Neural cell (in vitro differentiated cells): Measurements from ENCODE around the gene CAPN10. TPM values are rescaled to one million over a fixed set of nuclear protein-coding genes. Genes with fewer than 3 reads are reported as not detected.

Source experiments
- H2AFZ ChIP-seq: fragments of 200-600, 300-800 bp; sonication (generic), shearing (Covaris generic); 2 replicates; pipeline ENCODE4 v1.6.0; 2014; ENCODE audit warnings: low read depth, mild to moderate bottlenecking, antibody characterized with exemption, low read length, moderate library complexity
- H3F3A ChIP-seq: fragments of 200-600 bp; shearing (Covaris generic); 2 replicates; pipeline ENCODE4 v1.6.1; 2016; ENCODE audit warnings: mild to moderate bottlenecking, moderate library complexity, mixed read lengths, antibody characterized with exemption, low read length; ENCODE audit not compliant: insufficient read depth, poor library complexity, severe bottlenecking
- H3K27ac ChIP-seq: fragments of 200-600, 300-800 bp; sonication (generic), shearing (Covaris generic); 2 replicates; pipeline ENCODE4 v1.5.1; 2014; ENCODE audit warnings: mild to moderate bottlenecking, low read length, moderate library complexity
- H3K27me3 ChIP-seq: fragments of 300-800, 200-600 bp; sonication (generic), shearing (Covaris generic); 2 replicates; pipeline ENCODE4 v1.6.0; 2014; ENCODE audit warnings: mild to moderate bottlenecking, low read depth, low read length, moderate library complexity; ENCODE audit not compliant: insufficient read depth
- H3K36me3 ChIP-seq: fragments of 300-800, 200-600 bp; sonication (generic), shearing (Covaris generic); 2 replicates; pipeline ENCODE4 v1.5.1; 2014; ENCODE audit warnings: mild to moderate bottlenecking, antibody characterized with exemption, low read length, moderate library complexity; ENCODE audit not compliant: insufficient read depth
- H3K4me2 ChIP-seq: fragments of 300-800, 200-600 bp; sonication (generic), shearing (Covaris generic); 2 replicates; pipeline ENCODE4 v1.6.0; 2014; ENCODE audit warnings: mild to moderate bottlenecking, low read length
- H3K4me3 ChIP-seq: fragments of 300-800, 200-600 bp; sonication (generic), shearing (Covaris generic); 2 replicates; pipeline ENCODE4 v1.5.1; 2014; ENCODE audit warnings: mild to moderate bottlenecking, low read length, moderate library complexity
- H3K79me2 ChIP-seq: fragments of 200-600 bp; shearing (Covaris generic); replicated peaks from 2 replicates; pipeline ENCODE4 v1.6.0; 2014; ENCODE audit warnings: mild to moderate bottlenecking, low read length, moderate library complexity; ENCODE audit not compliant: insufficient read depth
- H3K9ac ChIP-seq: fragments of 300-800, 200-600 bp; sonication (generic), shearing (Covaris generic); 2 replicates; pipeline ENCODE4 v1.6.1; 2016; ENCODE audit warnings: mild to moderate bottlenecking, low read length, mixed read lengths
- H3K9me2 ChIP-seq: fragments of 200-600 bp; shearing (Covaris generic); 2 replicates; pipeline ENCODE4 v1.6.1; 2016; ENCODE audit warnings: mild to moderate bottlenecking, low read length, mixed read lengths; ENCODE audit not compliant: insufficient read depth
- H3K9me3 ChIP-seq: fragments of 200-600, 300-800 bp; sonication (generic), shearing (Covaris generic); 2 replicates; pipeline ENCODE4 v1.6.1; 2016; ENCODE audit warnings: mild to moderate bottlenecking, mixed run types, low read length, moderate library complexity, mixed read lengths
- H4K20me1 ChIP-seq: fragments of 200-600 bp; shearing (Covaris generic); 2 replicates; pipeline ENCODE4 v1.6.1; 2016; ENCODE audit warnings: mild to moderate bottlenecking, mixed run types; ENCODE audit not compliant: insufficient read depth
- CTCF ChIP-seq: fragments of 450-650 bp; IDR thresholded peaks from 2 replicates; pipeline ENCODE4 v1.5.1; 2014; ENCODE audit warnings: antibody characterized with exemption, mild to moderate bottlenecking, moderate library complexity; ENCODE audit not compliant: poor library complexity, severe bottlenecking
- EP300 ChIP-seq: fragments of 450-650 bp; conservative IDR thresholded peaks from 2 replicates; pipeline ENCODE4 v1.6.1; 2014; ENCODE audit warnings: antibody characterized with exemption, mild to moderate bottlenecking, moderate library complexity; ENCODE audit not compliant: poor library complexity, severe bottlenecking
- EZH2 ChIP-seq: fragments of 200-600, 300-800 bp; shearing (Covaris generic), sonication (generic); IDR thresholded peaks from 2 replicates; pipeline ENCODE4 v1.6.1; 2014; ENCODE audit warnings: antibody characterized with exemption, low read length, borderline replicate concordance, mild to moderate bottlenecking; ENCODE audit not compliant: insufficient read depth, poor library complexity, severe bottlenecking
- MXI1 ChIP-seq: fragments of 450-650 bp; conservative IDR thresholded peaks from 2 replicates; pipeline ENCODE4 v1.6.1; 2014; ENCODE audit warnings: antibody characterized with exemption, mild to moderate bottlenecking; ENCODE audit not compliant: poor library complexity, severe bottlenecking
- POLR2AphosphoS5 ChIP-seq: IDR thresholded peaks from 2 replicates; pipeline ENCODE4 v1.6.1; 2012
- RAD21 ChIP-seq: fragments of 450-650 bp; conservative IDR thresholded peaks from 2 replicates; pipeline ENCODE4 v1.6.1; 2014; ENCODE audit warnings: antibody characterized with exemption, mild to moderate bottlenecking, moderate library complexity
- SMC3 ChIP-seq: fragments of 450-650 bp; conservative IDR thresholded peaks from 2 replicates; pipeline ENCODE4 v1.6.1; 2014; ENCODE audit warnings: antibody characterized with exemption, mild to moderate bottlenecking, moderate library complexity; ENCODE audit not compliant: poor library complexity
- TAF1 ChIP-seq: IDR thresholded peaks from 2 replicates; pipeline ENCODE4 v1.6.1; 2012; ENCODE audit warnings: low read depth
- polyA plus RNA-seq: library from polyadenylated mRNA; depleted of rRNA; stranded (reverse); fragments of >200 nt; gene quantifications from 2 replicates; pipeline ENCODE4 v1.2.3, GENCODE V29; 2014
- TF ChIP-seq, protein P1 (sequence below): IDR thresholded peaks from 2 replicates; pipeline ENCODE4 v1.6.1; 2012; ENCODE audit warnings: borderline replicate concordance

The CAPN10 gene
- polyA plus RNA-seq, 1 donor from 2014 or later, result 120 TPM

DNA sequence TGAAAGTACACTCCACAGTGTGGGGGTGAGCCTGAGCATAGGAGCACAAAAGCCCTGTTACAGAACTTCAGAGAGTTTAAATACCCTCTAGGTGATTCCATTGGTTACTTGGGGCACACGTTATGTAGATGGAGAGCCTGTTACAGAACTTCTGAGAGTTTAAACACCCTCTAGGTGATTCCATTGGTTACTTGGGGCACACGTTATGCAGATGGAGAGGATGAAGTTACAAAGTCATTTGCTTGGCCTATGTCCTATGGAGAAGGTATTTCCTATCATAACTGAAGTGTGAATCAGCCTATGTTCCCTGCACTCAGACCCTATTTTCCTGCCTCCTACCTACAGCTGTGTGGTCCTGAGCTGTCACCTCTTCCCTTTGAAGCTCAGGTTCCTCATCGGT, 3.8 kb upstream of the CAPN10 start:
- Histone ChIP-seq H3K79me2 (peaks cover 34% of the 10 kb centered on the region), H3K9ac (no peak overlapping the region), H3K9me3 (no peaks in the 10 kb centered on the region), H4K20me1 (no peaks in the 10 kb centered on the region), H3K36me3 (no peaks in the 10 kb centered on the region), H3K27me3 (no peaks in the 10 kb centered on the region), H3K9me2 (no peaks in the 10 kb centered on the region), H2AFZ (no peak overlapping the region), H3F3A (no peaks in the 10 kb centered on the region), H3K27ac (no peak overlapping the region), H3K4me3 (no peak overlapping the region), H3K4me2 (no peak overlapping the region)
- TF ChIP-seq POLR2AphosphoS5 (no peak), TAF1 (no peak), RAD21 (no peak), SMC3 (no peak), EP300 (no peak), MXI1 (no peak), CTCF (no peak), EZH2 (no peak)
- TF ChIP-seq, protein P1, sequence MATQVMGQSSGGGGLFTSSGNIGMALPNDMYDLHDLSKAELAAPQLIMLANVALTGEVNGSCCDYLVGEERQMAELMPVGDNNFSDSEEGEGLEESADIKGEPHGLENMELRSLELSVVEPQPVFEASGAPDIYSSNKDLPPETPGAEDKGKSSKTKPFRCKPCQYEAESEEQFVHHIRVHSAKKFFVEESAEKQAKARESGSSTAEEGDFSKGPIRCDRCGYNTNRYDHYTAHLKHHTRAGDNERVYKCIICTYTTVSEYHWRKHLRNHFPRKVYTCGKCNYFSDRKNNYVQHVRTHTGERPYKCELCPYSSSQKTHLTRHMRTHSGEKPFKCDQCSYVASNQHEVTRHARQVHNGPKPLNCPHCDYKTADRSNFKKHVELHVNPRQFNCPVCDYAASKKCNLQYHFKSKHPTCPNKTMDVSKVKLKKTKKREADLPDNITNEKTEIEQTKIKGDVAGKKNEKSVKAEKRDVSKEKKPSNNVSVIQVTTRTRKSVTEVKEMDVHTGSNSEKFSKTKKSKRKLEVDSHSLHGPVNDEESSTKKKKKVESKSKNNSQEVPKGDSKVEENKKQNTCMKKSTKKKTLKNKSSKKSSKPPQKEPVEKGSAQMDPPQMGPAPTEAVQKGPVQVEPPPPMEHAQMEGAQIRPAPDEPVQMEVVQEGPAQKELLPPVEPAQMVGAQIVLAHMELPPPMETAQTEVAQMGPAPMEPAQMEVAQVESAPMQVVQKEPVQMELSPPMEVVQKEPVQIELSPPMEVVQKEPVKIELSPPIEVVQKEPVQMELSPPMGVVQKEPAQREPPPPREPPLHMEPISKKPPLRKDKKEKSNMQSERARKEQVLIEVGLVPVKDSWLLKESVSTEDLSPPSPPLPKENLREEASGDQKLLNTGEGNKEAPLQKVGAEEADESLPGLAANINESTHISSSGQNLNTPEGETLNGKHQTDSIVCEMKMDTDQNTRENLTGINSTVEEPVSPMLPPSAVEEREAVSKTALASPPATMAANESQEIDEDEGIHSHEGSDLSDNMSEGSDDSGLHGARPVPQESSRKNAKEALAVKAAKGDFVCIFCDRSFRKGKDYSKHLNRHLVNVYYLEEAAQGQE, result no peak

- Histone ChIP-seq H3K79me2 (peaks cover 44% of the 10 kb centered on the region), H4K20me1 (no peaks in the 10 kb centered on the region), H3K4me3 (no peak overlapping the region), H3K27ac (no peak overlapping the region), H2AFZ (no peak overlapping the region), H3K36me3 (no peaks in the 10 kb centered on the region), H3K27me3 (no peaks in the 10 kb centered on the region), H3K9me2 (no peaks in the 10 kb centered on the region), H3F3A (no peaks in the 10 kb centered on the region), H3K9me3 (no peaks in the 10 kb centered on the region), H3K9ac (no peak overlapping the region), H3K4me2 (no peak overlapping the region)
- TF ChIP-seq, protein P1, result no peak
- TF ChIP-seq SMC3 (no peak), EP300 (no peak), MXI1 (no peak)
Measured at GRCh38 chr2:240583774-240584173, 2.8 kb upstream of the CAPN10 start.
